ENCODE results near the gene TIFAB. TPM values are rescaled to one million over a fixed set of nuclear protein-coding genes. Genes with fewer than 3 reads are reported as not detected.
A peak's percentile ranks its signal among the peaks of the same experiment; 100 is the strongest.

TIFAB gene
- total RNA-seq, 1 donor from 2014 or later, result not detected

DNA sequence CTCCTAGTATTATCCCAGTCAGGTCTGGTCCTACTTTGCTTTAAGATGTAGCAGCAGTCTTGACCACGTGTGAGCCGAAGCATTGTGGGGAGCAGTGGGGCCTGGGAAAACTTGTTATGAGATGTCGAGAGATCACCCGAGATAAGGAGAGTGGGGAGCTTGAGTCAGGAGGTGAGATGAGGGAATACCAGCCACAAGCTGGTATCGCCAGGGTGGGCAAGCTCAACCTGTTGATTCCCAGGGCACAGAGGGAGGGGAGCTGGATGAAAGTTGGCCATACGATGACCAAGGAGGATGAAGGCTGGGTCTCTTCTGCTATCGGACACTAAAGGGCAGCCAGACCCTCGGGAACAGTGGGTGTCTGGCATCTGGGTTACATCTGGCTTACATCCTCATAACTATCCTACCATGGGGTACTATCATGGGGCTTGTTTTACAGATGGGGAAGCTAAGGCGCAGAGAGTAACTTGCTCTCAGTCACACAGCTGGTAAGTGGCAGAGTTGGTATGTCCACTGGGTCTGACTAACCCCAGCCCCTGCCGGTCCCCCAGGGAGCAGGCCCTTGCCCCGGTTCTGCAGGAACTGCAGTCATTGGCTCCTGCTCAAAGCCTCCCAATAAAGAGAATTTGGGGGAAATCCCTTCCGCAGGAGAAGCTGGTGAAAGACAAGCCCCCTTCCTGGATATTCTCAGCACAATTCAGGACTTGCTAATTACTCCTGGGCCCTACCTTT is 13.4 kb upstream of the TIFAB start:
- FAIRE-seq, result peak; percentile 62

GRCh38 chr5:135462304-135462703 is 10.2 kb upstream of the TIFAB start:
- H3K27me3 ChIP-seq (ENCODE audit: control insufficient read depth, insufficient read depth, low read length), result peaks cover 10% of the 10 kb centered on the region
- H3K36me3 ChIP-seq (ENCODE audit: control insufficient read depth, insufficient read depth, low read length), result no peaks in the 10 kb centered on the region
- DNase-seq (ENCODE audit: low read depth), result peak; percentile 54
- H3K4me3 ChIP-seq (ENCODE audit: low read depth, low read length), result no peak overlapping the region
- FAIRE-seq, result no peak
- TF ChIP-seq CTCF (IDR thresholded peaks at IDR 0.05; ENCODE audit: insufficient read depth, low read length, severe bottlenecking), result peak; percentile 65

More for the DNA sequence above, 13.4 kb upstream of the TIFAB start:
- H3K4me3 ChIP-seq (ENCODE audit: low read depth, low read length), result no peak overlapping the region
- TF ChIP-seq CTCF (IDR thresholded peaks at IDR 0.05; ENCODE audit: insufficient read depth, low read length, severe bottlenecking), result no peak
- no peaks in the 10 kb centered on the region for H3K36me3 ChIP-seq (ENCODE audit: control insufficient read depth, insufficient read depth, low read length)
- DNase-seq (ENCODE audit: low read depth), result no peak
- H3K27me3 ChIP-seq (ENCODE audit: control insufficient read depth, insufficient read depth, low read length), result peaks cover 16% of the 10 kb centered on the region

DNA sequence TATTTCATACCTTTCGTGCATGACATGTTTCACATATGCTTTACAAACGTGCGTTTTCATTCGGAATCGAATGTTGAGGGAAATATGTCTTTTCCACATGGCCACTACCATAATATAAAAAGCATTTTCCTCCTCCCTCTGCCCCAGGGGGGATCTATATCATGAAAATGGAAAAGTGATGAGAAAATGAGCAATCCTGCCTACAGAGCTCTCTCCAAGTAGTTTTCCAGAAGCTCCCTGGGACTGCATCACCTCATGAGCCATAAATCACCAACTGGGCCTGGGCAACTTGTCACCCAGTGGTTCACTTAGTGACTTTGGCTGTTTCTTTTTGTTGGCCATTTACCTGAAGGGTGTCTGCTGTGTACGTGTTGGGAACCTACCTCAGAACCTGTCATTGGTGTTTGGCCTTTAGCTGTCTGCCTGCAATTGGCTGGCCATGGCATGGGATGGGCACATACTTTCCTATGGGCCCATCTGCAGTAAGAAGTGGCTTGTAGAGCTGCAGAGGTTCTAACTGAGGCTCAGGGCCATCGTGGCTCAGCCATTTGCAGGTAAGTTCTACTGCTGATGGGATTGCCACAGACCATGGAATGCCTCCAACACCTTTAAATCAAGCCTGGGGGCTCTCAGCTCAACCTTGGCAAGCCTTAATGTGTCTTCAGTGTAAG is 9.5 kb upstream of the TIFAB start:
- no peak overlapping the region for H3K4me3 ChIP-seq (ENCODE audit: low read depth, low read length)
- no peak for DNase-seq (ENCODE audit: low read depth)
- FAIRE-seq, result peak; percentile 23
- no peaks in the 10 kb centered on the region for H3K36me3 ChIP-seq (ENCODE audit: control insufficient read depth, insufficient read depth, low read length)
- peaks cover 10% of the 10 kb centered on the region for H3K27me3 ChIP-seq (ENCODE audit: control insufficient read depth, insufficient read depth, low read length)
- TF ChIP-seq CTCF (IDR thresholded peaks at IDR 0.05; ENCODE audit: insufficient read depth, low read length, severe bottlenecking), result no peak

DNA sequence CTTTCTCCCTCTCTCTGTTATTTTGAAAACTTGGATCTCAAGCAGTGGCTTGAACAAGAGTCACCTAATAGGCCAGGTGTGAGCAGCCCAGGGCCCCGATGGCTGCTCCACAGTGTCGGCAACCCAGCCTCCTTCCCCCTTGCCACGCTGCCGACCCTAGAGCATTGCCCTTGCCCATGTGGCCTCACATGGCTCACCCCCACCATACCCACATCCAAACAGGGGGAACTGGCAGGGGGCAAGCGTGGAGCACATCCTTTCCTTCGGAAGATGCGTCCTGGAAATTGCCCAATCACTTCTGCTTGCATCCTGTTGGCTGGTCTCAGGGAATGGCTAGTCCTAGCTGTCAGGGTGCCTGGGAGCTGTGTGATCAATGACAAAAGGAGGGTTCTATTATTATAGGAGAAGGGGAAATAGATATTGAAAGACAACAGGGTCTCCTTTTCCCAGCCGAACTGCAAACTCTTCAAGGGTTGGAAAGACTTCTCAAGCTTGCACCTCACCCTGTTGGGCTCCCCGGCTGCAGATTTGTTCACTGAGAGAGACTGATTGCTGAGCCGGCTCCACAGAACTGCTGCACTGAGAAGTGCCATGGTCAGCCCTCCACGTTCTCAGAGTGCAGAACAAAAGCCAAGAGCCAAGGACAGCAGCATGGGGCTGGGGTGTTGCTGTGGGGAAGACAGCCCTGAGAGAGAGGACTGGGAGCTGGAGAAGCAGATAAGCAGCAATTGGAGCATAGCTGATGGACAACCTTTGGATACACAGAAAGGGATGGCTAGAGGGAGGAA is 8.3 kb upstream of the TIFAB start:
- peaks cover 10% of the 10 kb centered on the region for H3K27me3 ChIP-seq (ENCODE audit: control insufficient read depth, insufficient read depth, low read length)
- no peak for TF ChIP-seq CTCF (IDR thresholded peaks at IDR 0.05; ENCODE audit: insufficient read depth, low read length, severe bottlenecking)
- FAIRE-seq (no peak), DNase-seq (ENCODE audit: low read depth) (no peak)
- no peaks in the 10 kb centered on the region for H3K36me3 ChIP-seq (ENCODE audit: control insufficient read depth, insufficient read depth, low read length)
- H3K4me3 ChIP-seq (ENCODE audit: low read depth, low read length), result no peak overlapping the region

DNA sequence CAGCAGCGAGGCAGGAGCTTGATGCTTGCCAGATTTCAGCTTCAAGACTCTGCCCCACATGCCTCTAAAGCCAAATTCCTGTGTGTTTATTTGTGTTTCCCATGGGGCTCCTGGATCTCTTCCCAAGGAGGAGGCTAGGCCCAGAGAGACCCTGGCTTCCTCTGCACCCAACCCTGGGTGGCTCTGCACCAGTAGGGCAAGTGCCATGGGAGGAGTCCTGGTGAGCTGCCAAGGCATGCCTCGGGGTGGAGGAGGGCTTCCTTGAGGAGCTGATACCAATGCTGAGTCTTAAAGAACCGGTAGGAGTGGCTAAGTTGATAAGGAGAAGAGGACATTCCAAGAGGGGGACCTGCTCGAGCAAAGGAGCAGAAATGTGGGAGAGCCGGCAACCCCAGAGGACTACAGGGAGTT is 6.8 kb upstream of the TIFAB start:
- Histone ChIP-seq H3K4me3 (ENCODE audit: low read depth, low read length) (no peak overlapping the region), H3K36me3 (ENCODE audit: control insufficient read depth, insufficient read depth, low read length) (no peaks in the 10 kb centered on the region), H3K27me3 (ENCODE audit: control insufficient read depth, insufficient read depth, low read length) (peaks cover 5% of the 10 kb centered on the region)
- FAIRE-seq (no peak), DNase-seq (ENCODE audit: low read depth) (peak; percentile 52)
- TF ChIP-seq CTCF (IDR thresholded peaks at IDR 0.05; ENCODE audit: insufficient read depth, low read length, severe bottlenecking), result no peak
